ENCODE measurements around the gene FBXO45. TPM values are rescaled to one million over a fixed set of nuclear protein-coding genes. Genes with fewer than 3 reads are reported as not detected.
A peak's percentile ranks its signal among the peaks of the same experiment; 100 is the strongest.

Gene FBXO45
- total RNA-seq, 1 experiment from 2014 or later, result 18.6 TPM

DNA sequence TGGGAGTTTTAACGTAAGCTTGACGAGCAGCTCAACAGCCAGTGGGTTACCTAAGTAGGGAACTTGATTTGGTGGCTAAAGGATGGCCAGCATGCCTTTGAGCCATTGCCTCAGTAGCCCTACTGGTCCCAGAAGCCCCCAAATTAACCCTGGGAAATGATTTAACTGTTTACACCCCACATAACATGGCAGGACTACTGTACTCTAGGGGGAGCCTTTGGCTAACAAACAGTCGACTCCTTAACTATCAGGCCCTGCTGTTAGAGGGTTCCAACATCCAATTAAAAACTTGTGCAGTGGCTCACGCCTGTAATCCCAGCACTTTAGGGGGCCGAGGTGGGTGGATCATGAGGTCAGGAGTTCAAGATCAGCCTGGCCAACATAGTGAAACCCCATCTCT, 43.9 kb upstream of the FBXO45 start:
- Histone ChIP-seq H3K9ac (ENCODE audit: extremely low read depth, insufficient read length, low read length) (no peak overlapping the region), H3K79me1 (ENCODE audit: insufficient read depth, low read depth, low read length, poor library complexity, severe bottlenecking) (no peaks in the 10 kb centered on the region), H2BK5ac (ENCODE audit: insufficient read length, low read length) (no peak overlapping the region), H2AK5ac (ENCODE audit: insufficient read length, low read length) (no peak overlapping the region), H3K27ac (ENCODE audit: insufficient read length, low read depth, low read length) (no peak overlapping the region), H3K9me3 (ENCODE audit: control insufficient read depth, low read depth, low read length) (peaks cover 12% of the 10 kb centered on the region), H2AFZ (ENCODE audit: low read length) (no peak overlapping the region), H4K8ac (replicated peaks; ENCODE audit: insufficient read length, low read depth, low read length) (no peak overlapping the region), H2BK15ac (ENCODE audit: low read depth, low read length) (no peak overlapping the region), H3K27me3 (ENCODE audit: insufficient read depth, low read length) (no peaks in the 10 kb centered on the region), H3K4me1 (ENCODE audit: insufficient read depth, low read length) (no peaks in the 10 kb centered on the region), H3K23me2 (ENCODE audit: insufficient read length, low read depth, low read length, poor library complexity, severe bottlenecking) (no peaks in the 10 kb centered on the region), H3K23ac (ENCODE audit: insufficient read length, low read depth, low read length) (no peak overlapping the region), H3T11ph (ENCODE audit: low read length) (no peak overlapping the region), H2BK20ac (ENCODE audit: low read depth, low read length, poor library complexity, severe bottlenecking) (no peak overlapping the region), H3K14ac (ENCODE audit: insufficient read depth, low read length) (no peak overlapping the region), H3K4me2 (ENCODE audit: insufficient read depth, insufficient read length, low read length) (no peak overlapping the region), H3K18ac (ENCODE audit: insufficient read length, low read depth, low read length) (no peak overlapping the region), H3K4ac (ENCODE audit: low read depth, low read length) (no peak overlapping the region), H4K20me1 (ENCODE audit: control insufficient read depth, insufficient read depth, insufficient read length) (no peaks in the 10 kb centered on the region), H4K91ac (ENCODE audit: insufficient read length, low read depth, low read length) (no peak overlapping the region), H3K56ac (ENCODE audit: insufficient read length, low read depth, low read length) (no peak overlapping the region), H4K5ac (ENCODE audit: insufficient read length, low read depth, low read length) (no peak overlapping the region), H2BK120ac (ENCODE audit: low read depth, low read length, poor library complexity, severe bottlenecking) (no peak overlapping the region), H3K79me2 (ENCODE audit: insufficient read depth, low read length) (no peaks in the 10 kb centered on the region), H2BK12ac (ENCODE audit: insufficient read length, low read depth, low read length) (no peak overlapping the region)
- DNase-seq, result no peak
- TF ChIP-seq, protein P1, sequence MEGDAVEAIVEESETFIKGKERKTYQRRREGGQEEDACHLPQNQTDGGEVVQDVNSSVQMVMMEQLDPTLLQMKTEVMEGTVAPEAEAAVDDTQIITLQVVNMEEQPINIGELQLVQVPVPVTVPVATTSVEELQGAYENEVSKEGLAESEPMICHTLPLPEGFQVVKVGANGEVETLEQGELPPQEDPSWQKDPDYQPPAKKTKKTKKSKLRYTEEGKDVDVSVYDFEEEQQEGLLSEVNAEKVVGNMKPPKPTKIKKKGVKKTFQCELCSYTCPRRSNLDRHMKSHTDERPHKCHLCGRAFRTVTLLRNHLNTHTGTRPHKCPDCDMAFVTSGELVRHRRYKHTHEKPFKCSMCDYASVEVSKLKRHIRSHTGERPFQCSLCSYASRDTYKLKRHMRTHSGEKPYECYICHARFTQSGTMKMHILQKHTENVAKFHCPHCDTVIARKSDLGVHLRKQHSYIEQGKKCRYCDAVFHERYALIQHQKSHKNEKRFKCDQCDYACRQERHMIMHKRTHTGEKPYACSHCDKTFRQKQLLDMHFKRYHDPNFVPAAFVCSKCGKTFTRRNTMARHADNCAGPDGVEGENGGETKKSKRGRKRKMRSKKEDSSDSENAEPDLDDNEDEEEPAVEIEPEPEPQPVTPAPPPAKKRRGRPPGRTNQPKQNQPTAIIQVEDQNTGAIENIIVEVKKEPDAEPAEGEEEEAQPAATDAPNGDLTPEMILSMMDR (conservative IDR thresholded peaks at IDR 0.05), result peak; percentile 71
- Mint-ChIP-seq H3K27me3 (ENCODE audit: low read depth) (peaks cover 7% of the 10 kb centered on the region), H3K9me3 (peaks cover 25 to 30% of the 10 kb centered on the region in 2 experiments), H3K4me1 (peaks cover 3% of the 10 kb centered on the region in 2 experiments; a peak in 3 of 4 replicates), H3K4me3 (no peak overlapping the region), H3K36me3 (ENCODE audit: insufficient read depth in 1 of 3, low read depth in 3 of 3) (peaks cover 19 to 23% (median 22%) of the 10 kb centered on the region in 3 experiments), H3K27ac (no peak overlapping the region)
- no CpG with 5 or more reads among the region's 5 CpGs for WGBS (ENCODE audit: extremely low coverage, insufficient read length, low lambda C conversion rate)

Data from H9 (cell line).